NCI-H460 (cell line): Measurements from ENCODE around the gene PTPRD. TPM values are rescaled to one million over a fixed set of nuclear protein-coding genes. Genes with fewer than 3 reads are reported as not detected.
A peak's percentile ranks its signal among the peaks of the same experiment; 100 is the strongest.

Source experiments
- DNase-seq: peaks from one replicate; pipeline ENCODE4 v3.0.0-alpha.2; 2016; ENCODE audit warnings: low read depth; ENCODE audit errors: extremely low read depth
- total RNA-seq: library from RNA; depleted of rRNA; stranded (reverse); fragments of >200 nt; shearing (Covaris generic); gene quantifications from 2 replicates; pipeline ENCODE4 v1.2.3, GENCODE V29; 2014

PTPRD gene
- total RNA-seq, 1 experiment from 2014 or later: 45.3 TPM

DNA sequence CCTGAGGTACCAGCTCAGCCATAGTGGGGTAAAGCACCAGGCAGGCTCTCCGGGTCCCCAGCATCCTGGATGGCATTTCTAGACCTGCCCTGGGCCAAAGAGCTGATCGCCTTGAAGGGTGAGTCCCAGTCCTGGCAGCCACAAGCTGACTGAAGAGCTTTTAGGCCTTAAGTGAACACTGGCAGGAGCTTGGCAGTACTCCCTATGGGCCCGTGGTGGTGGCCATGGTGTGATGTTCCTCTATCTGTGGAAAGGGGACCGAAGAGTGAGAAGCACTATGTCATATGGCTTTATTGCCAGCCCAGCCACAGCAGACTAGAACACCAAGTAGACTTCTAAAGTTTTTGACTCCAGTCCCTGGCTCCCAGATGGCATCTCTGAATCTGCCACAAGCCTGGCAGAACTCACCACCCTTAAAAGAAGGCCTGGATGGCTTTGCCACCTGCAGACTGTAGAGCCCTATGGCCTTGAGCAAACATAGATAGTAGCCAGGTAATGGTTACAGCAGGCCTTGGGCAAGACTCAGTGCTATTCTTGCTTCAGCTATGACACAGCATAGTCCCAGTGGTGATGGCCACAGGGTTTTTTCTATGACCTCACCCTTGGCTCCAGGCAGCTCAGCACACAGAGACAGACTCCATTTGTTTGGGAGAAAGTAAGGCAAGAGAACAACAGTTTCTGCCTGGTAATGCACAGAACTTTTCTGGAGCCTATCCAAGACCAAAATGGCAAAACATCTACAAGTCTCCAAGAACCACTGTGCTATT lies 2011.7 kb downstream of the PTPRD start:
- no peak for DNase-seq

DNA sequence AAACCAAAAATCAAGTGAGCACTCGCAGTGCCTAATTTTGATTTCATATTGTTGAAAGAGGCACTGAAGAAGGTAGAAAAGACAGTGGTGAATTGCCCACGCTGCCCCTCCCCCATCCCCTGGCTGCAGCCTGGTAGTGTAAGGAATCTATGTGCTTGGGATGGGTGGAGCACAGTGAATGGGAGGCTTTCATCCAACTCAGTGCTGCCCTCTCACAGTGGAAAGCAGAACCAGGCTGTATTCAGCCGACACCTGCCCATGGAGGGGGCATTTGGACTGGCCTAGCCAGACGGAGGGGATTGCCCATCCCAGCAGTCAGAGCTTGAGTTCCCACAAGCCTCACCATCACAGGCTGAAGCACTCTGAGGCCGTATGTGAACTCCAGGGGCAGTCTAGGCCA lies 2012.9 kb downstream of the PTPRD start:
- DNase-seq: no peak

DNA sequence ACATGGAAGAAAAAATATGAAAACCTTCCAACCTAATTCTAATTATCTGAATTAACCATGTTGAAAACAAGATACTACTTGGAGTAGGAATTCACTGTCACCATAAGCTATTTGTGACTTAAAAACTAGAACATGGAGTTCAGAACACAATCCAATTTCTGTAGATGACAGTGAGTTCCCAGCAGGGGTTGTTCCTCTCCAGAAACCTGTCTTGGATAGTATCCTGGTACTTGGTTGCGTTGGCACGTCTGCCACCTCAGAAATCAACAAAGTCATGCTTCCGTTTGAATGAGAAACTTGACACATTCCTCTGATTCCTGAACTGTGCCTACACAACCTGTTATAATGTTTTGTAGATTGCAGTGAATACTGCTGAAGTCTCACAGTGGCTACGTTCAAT lies 2023.3 kb downstream of the PTPRD start:
- DNase-seq: no peak

DNA sequence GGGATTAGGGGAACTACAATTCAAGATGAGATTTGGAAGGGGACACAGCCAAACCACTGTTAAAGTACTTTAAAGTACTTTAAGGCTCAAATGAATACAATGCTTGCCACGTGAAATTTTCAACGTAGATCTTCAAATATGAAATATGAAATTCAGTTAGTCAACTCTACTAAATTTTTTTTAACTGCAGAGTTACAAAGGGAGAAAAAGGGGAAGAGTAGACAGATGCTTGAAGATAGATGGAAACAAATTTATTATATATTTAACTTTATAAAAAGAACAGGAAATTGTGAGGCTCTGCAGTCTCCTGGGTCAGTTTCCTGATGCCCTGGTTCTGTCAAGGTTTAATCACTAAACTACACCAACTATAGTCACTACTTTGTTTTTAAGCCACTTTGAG lies 2027.8 kb downstream of the PTPRD start:
- no peak for DNase-seq

DNA sequence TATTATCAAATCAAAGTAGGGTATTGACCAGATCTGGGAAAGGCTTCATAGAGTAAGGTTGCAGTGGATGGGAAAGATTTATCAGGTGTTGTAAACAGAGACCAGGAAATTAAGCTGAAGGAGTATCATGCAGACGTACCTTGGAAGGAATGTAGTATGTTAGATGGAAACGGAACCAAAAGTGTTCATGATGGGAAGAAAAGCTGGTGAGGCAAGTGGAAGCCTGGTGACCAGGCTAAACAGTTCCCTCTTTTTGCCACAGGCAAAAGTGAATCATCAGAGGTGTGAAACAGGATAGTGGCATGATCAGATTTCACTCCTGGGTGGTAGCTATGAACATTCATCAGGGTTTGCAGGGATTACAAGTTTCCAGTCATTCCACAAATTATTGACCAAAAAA lies 2033.1 kb downstream of the PTPRD start:
- DNase-seq: peak; percentile 42

DNA sequence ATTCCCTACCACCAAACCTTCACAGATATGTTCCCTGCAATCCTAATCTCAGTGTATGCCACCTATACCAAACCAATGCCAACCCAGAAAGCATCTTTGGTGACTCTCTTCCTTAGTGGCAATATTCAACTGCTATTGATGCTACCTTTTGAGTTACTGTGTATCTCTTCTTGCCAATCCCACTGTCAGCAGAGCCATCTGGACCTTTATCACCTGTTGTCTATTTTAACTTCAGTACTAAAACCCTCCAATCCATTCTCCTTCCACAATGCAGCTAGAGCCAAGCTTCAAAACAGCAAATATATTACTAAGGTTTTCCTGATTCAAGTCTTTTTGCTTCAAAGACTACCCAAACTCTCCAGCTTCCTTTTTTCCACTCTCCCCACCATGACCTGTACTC lies 2036.1 kb downstream of the PTPRD start:
- no peak for DNase-seq

DNA sequence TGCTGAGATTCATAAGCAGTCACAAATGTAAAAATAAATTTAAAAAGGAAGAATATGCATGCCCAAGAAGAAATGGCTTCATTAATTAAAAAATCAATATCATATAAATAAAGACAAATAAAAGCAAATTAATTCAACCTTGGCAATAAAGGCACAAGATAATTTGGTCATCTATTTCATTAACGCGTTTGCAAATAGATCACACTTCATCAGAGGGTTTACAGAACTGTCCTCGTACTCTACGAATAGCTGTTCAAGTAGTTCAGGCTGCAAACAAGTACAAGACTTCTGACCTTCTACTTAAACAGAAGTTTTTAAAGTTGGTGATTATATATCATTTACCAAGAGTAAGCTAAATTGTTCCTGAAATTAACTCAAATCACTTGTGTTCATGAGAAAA lies 2038.0 kb downstream of the PTPRD start:
- DNase-seq: no peak

DNA sequence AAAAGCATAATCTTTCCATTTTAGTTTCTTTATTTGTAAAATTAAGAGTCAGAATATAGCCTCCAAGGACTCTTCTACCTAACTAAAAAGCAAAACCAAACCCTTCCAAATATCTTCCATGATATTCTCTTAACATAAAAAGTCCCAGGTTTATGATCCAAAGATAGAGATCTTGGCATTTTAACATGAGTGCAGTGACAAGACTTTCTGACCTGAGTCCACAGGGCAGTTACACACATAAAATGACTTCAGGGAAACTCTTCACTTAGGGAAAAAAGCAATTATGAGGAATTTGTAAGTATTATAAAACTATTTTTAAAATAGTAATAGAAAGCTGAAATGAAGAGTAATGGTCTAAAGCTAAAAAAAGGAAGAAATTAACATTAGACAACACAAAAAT lies 2040.6 kb downstream of the PTPRD start:
- DNase-seq: no peak

DNA sequence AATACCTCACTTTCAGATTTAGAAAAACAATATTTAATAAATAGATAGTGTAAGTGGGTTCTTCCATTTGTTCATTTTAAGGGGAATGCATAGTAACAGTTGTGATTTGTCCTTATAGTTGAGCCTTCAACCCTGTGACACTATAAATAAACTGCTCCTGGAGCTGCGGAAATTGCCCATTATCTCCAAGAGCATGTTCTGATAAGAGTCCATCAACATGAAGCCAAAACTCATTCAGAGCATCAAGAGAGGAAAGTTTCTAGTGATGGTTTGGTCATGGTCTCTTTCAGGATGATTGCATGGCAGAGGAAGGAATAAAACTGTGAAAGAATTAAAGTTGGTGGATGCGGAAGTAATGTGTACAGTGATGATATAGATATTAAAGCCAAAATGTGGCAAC lies 2041.2 kb downstream of the PTPRD start:
- no peak for DNase-seq

DNA sequence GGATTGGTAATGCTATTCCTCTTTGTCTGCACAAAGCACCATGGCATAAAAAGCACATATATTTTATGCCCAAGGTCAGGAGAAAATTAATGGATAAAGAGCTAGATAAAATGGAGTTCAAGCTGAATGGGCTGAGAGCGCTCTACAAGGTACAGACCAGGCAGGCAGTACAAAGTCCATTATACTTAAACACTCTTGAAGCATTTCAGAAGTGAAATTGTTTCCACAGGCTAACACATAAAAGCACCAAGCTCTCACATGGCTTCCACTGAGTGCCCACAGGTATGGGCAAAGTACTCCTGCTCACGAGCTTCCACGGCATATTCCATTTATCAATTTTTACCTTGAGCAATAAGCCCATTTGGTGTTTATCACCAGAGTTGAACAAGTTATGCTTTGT lies 2042.0 kb downstream of the PTPRD start:
- no peak for DNase-seq

DNA sequence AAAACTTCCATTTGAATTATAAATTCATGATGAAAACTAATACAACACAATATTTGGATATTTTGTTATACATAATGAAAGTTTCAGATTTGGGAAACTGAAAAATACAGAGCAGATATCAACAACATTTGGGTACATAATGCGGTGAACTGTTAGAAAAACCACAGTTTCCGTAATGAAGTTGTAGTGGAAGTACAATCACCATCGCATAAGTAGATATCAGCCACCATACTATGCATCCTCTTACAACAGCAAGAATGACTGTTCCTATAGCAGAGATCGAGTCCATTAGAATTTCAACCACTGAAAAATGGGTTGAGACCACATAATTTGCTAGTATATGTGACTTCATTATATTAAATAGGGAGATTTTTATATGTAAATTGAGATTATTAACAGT lies 2043.0 kb downstream of the PTPRD start:
- no peak for DNase-seq

DNA sequence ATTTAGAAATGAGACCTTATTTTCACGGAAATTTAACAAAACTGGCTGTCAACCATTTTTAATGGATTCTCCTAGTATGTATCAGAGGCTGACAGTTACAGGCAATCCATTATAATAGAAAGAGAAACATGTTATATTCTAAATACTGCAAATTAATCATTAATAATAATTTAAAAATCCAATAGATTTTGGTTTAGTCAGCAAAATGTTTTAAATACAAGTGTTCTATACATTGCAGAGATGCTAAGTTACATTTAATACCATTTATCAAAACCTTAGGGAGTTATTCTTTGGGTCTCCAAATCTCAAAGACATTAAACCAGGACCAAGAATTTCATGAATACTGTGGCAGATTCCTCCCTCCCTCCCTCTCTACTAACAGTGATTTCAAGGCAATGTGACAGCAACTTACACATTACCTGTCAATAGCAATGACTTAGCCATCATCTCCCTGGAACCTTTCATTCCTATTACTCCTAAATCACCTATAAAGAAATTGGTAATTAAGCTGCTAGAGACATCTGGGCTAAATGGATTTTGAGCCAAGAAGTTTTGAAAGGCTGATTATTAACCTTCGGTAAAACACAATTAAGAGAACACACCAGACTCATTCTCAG lies 2044.7 kb downstream of the PTPRD start:
- no peak for DNase-seq

DNA sequence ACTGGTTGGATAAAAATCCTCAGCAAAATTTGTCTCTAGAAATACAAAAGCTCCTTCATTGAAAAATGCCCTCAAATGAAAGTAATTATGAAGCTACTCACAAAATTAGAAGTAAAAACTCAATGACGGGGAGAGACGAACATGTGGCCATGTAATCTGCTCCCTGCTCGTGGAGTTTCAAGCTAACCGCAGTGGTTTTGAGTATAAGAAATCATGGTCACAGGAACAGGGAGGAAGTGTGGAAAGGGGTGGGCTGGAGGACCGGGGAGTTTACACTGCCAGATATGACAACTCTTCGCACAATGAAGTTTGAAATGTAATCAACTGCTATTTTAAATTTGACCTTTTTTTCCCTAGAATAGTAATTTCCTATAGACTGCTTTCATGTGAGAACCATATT lies 2047.8 kb downstream of the PTPRD start:
- DNase-seq: no peak

DNA sequence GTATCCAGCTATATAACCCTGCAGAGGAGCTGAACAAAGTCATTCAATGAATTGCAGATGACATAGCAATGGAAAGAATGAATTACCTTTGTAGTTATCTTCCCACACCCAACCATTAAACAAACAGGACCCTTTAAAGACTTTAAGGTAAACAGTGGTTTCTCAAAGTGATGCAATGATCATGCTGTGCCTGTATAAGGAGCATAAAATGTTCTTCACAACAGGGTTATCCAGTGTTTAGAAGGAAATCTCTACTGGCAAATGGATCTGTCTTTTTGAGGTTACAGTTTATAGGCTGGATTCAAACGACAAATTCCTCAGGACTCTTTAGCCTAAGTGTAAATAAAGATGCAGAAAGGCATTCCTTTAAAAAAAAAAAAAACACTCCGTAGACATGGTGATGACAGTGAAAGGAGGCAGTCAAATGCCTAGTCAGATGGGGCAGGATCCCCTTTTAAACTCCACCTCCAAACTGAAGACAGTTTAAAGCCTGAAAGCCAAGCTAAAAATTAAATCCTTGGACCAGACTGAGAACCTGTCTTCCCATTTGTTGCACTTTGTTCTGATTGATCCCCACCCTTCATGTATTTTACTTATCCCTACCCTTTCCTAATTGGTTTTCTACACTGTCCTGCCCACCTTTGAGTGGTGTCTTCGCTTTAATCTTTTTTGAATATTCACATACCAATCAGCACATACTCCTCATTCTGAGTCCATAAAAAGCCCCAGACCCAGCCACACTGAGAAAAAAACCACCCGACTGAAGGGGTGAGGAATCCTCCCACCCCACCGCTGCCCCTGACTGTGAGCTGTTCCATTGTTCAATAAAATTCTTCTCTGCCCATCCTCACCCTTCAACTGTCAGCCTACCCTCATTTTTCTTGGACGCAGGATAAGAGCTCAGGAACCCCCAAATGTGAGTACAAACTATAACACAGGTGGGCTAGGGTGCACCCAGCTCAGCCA lies 2052.0 kb downstream of the PTPRD start:
- DNase-seq: no peak

DNA sequence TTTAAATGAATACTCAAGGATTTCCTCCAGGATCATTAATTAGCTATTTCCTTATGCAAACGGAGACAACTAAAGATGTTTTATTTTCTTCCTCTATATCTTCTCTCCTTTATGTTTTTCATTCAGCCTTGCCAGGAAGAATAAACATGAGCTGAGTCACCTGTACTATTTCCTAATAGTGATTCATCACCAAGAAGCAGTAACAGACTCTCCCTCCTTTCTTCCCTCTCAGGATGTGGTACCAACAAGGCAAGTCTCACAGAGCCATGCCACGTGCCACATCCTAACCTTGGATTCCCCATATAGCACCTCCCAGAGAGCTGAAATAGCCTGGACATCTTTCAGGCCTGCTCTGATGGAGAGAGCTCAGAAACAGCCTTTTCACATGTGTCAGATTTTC lies 2054.6 kb downstream of the PTPRD start:
- DNase-seq: peak; percentile 26

DNA sequence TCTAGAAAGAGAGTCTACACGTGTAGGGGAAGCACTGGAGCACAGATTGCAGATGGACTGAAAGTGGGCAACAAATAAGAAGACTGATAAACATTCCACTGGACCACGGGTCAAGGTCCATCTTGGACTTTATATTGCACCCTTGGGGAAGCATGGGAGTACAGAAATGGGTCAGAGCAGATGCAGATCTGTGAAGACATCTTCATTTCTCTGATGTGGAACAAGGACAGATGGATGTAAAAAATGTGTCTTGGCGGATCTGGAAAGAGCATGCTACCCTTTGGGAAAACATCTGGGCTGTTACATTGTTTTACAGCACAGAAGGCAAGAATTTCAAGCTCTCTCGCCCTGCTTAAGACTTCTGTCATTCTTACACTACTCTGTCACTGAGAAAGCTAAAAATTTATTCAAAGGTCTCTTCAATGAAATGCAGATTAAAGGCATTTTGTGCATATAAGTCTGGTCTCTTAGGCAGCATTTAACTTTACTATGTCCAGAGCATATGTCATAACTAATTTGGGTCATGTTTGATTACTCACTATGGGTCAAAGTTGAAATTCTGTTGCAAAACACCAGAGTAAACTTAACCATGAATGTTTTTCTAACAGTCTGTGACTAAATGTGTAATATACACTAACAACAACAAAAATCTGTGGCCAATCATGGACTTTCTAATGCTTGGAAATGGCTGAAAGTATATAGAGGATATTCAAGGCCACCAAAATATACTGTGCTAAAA lies 2056.9 kb downstream of the PTPRD start:
- DNase-seq: peak; percentile 6

DNA sequence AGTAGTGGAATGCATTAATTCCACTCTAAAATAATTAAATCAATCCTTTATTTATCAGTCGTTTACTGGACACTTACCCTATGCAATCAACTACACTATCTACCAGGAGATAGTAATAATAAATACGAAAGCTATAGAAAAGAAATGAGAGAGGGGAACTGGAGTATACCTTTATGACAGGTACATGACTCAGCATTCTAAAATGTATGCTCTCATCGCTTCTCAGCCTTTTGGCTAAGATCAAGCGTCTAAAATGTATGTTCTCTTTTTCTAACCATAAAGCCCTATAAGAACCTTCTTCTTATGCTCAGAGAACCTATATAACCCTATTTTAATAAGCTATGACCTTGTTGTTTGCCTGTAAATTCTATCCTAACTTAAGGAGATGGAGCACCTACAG lies 2059.4 kb downstream of the PTPRD start:
- DNase-seq: no peak

DNA sequence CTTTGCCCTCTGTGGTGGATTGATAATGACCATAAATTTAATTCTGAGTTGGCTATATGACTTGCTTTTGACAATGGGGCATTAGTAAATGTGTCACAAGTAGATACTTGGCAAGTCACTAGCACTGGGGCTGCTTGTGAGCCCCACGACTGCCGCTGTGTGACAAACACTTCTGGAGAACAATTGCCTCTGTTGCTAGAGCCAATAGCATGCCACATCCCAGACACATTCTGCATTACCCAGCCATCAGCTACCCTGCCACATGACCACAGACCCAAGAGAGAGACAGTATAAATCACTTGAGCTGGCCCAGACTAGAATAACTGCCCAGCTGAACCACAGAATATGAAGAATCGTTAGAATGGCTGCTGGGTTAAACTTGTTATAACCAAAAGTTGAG lies 2060.1 kb downstream of the PTPRD start:
- DNase-seq: no peak

DNA sequence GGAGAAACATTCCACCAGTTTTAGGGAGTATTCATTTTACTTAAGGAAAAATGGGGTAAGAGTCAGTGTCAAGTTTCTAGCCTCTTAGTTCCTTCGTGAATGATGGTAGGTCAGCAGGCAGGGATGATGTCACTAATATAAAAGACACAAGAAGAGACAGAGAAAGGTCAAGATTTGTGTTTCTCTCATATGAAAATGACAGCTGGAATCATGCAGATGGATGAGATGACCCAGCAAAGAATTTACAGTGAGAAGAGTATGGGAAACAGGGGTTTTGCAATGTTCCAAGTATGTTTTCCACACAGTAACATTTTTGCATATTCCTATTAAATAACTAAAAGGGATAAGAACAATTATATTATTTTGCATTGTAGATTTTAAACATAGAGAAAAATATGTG lies 2063.6 kb downstream of the PTPRD start:
- no peak for DNase-seq

DNA sequence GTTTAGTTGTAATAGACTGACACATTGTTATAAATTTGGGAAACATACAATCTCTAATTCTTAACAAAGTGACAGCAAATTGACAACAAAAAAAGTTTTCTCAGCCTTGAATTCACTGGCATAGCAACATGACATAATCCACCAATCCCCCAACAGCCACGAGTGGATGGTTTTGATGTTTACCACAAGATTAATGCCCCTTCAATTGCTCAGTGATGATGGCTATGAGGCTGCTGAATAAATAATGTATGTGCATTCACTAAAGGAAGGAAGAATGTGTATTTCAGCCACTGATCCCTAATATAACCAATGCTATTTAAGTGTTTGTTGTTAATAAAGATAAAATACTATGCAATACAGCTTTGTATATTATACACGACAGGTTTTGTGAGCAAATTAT lies 2069.6 kb downstream of the PTPRD start:
- no peak for DNase-seq

DNA sequence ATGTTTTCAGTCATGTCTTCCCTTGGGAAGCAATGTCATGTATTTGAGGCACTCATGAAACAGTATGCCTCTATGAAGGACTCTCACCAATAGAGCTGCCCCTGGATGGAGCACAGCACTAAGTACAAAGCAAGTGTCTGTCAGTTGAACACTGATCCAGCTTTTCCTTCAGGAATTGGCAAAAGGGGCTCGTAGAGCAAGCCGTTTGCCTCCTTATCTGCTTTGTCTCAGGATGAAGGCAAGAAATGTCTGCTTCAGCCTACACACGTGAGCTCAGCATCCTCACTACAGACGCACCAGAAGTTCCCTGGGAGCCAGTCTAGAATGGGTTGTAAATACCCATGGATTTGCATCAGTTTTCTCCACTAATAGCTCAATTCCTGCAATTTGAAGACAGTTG lies 2070.3 kb downstream of the PTPRD start:
- DNase-seq: no peak
